ENCODE data around the gene ULK4.

GRCh38 chr3:41598402-41599126 lies 363.3 kb downstream of the ULK4 start:
- TF ChIP-seq CTCF (IDR thresholded peaks at IDR 0.05; ENCODE audit: borderline replicate concordance, extremely low read depth, low read length, poor library complexity, severe bottlenecking) (no peak), EZH2 (IDR thresholded peaks at IDR 0.05; ENCODE audit: borderline replicate concordance, low read depth, low read length, severe bottlenecking) (no peak)

Data from DND-41 (cell line).